GM10847 (cell line): Measurements from ENCODE around the gene BHLHA15.

Source experiments
- POLR2A ChIP-seq: IDR thresholded peaks from 2 replicates; pipeline ENCODE4 v1.6.1; 2011; ENCODE audit not compliant: insufficient read length; ENCODE audit errors: extremely low read depth

The BHLHA15 gene

DNA sequence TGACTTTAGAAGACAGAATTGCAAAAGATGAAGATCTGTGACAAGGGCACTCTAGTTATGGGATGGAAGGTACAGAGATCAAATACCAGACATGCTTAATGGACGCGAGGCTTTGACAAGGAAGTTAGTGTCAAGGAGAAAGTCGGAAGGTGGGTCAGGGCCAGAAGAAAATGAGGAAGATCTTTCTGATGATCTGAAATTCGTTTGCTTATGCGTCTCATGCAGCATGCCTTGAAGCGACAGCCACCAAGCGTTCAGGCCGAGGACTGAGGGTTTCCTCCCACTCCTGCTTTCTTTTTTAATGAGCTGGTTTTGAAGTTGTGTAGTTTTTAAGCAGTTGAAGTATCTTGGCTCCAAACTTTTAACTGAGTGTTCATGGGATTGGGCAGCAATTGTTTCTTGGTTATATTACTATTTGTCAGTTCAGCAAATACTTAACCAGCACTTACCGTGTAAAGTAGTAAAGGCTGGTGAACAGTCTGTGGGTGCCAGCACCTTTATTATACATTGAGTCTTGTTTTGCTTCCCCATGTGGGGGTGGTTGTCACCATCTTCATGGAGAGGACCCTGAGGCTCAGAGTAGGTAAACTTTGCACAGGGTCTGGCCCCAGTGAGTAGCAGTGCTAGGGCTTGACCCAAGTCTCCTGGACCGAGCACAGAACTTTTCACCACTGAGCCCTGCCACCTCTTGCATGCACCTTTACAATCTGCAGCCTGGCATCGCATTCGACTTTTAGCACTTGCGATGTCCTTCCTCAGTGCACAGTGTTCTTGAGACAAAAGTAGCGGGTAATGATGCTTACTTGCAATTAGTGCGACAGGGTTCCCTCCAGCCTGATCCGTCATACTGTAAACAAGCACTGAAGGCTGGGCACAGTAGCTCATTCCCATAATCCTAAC, 14.3 kb upstream of the BHLHA15 start:
- no peak for TF ChIP-seq POLR2A

DNA sequence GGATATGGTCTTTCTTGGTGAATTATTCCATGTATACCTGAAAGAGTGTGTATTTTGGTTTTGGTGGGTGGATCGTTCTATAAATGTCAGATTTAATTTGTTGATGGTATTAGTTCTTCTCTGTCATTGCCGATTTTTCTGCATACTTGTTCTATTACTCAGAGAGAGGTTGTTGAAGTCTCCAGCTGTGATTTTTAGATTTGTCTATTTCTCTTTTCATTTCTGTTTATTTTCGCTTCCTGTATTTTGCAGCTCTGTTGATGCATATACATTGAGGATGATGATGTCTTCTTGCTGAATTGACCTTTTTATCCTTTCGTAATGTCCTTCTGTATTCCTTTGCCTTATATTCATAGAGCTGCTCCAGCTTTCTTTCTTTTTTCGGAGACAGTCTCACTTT, 12.1 kb upstream of the BHLHA15 start:
- no peak for TF ChIP-seq POLR2A

DNA sequence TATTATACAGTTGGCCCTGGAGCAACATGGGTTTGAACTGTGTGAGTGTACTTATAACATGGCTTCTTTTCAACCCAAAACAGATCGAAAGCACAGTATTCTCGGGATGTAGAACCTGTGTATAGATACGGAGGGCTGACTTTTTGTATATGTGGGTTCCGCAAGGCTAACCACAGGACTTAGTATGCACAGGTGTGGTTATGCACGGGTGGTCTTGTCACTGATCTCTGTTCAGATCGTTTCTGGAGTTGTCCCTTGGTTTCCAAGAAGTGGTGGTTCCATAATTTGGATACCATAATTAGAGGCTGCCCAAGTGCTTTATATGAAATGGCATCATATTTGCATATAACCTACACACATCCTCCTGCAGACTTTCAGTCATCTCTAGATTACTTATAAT, 10.9 kb upstream of the BHLHA15 start:
- no peak for TF ChIP-seq POLR2A

DNA sequence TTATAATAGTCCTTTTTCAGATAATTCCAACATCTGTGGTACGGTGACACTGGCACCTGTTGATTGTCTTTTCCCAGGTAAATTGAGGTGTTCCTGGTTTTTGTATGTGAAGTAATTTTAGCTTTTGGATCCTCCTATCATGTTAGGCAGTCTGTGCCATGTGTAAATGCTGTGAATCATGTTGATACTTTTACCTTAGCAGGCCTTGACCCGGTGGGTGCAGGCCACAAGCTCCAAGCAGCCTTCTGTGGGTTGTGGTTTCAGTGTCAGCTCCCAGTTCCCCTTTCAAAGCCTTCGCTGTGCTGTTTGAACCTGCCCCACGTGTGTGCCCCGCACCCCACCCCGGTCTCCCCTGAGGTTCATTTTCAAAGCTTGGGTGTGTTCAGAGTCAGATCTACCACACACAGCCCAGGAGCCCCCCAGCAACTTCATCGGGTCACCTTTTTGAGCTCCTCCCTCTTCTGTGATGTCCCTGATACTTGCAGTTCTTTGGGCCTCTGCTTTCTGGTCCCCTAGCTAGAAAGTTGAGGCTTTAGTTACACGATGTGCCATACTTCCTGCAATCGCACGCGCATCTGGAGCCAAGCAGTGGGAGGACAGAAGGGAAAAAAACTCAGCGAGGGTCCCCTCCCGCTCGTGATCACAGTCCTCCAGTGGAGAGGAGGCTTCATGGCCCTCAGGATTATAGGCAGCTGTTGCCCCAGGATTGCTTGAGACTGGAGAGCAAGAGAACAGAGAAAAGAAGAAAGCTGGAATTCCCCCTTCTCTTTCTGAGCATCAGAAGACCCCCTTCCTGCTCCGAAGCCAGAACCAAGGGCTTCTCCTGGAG, 8.7 kb upstream of the BHLHA15 start:
- no peak for TF ChIP-seq POLR2A

DNA sequence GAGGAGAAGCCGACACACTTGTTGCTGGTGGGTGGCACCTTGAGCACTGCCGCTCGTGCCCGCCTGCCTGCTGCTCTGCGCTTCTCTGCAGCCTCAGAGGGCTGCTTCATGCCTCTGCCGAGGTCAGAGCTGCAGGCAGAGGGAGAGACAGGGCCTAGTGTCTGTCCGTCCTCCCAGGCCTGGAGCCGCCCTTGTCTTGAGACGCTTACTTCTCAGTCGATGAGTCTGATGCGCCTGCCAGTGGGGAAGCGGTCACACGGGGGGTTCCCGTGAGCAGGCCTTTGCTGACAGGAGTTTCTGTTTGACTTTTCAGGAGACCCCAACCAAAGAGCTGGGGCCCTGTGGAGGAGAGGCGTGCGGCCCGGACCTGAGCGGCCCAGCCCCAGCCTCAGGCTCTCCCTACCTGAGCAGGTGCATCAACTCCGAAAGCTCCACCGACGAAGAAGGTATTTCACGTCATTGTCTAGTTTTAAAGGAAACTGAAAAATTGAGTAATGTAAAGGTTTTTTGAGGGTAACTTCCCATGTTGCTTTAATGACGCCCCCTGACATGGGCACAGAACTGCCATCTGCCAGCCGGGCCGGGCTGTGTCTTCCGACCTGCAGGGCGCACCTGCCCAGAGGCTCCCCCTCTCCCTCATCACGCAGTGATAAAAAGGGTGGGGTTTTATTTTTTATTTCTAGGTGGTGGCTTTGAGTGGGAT, 7.8 kb upstream of the BHLHA15 start:
- no peak for TF ChIP-seq POLR2A

DNA sequence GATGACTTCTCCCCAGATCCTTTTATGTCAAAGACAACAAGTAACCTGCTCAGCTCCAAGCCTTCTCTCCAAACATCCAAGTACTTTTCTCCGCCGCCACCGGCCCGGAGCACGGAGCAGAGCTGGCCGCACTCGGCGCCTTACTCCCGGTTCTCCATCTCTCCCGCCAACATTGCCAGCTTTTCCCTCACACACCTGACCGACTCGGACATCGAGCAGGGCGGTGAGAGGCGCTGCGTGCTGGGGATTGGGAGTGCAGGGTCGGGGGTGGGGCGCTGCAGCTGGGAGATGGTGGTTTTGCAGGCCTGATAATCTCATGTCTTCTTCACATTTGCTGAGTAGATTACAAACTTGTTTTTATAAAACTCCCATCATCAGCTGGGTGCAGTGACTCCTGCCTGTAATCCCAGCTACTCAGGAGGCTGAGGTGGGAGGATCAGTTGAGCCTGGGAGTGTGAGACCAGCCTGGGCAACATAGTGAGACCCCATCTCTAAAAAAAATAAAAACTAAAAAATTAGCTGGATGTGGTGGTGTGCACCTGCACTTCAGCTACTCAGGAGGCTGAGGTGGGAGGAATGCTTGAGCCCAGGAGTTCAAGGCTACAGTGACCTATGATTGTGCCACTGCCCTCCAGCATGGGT, 7.2 kb upstream of the BHLHA15 start:
- TF ChIP-seq POLR2A, result no peak

DNA sequence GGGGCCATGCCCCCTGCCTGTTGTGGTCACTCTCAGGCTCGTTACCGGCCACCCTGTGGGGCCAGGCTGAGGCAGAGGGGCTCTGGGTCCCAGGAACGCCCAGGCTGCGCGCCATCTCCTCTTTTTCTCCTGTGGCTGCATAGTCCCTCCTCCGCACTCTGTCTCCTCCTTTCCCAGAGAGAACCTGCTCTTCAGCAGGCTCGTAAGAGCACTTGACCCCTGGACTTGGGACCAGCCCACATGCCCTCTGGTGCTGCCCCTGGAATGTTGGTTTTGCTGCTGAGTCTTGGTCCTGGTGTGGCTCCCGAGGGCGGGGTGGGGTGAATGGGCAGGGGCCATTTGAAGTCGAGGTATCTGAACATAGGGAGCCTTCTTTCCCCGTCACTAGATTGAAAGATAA, 6.6 kb upstream of the BHLHA15 start:
- TF ChIP-seq POLR2A, result no peak

DNA sequence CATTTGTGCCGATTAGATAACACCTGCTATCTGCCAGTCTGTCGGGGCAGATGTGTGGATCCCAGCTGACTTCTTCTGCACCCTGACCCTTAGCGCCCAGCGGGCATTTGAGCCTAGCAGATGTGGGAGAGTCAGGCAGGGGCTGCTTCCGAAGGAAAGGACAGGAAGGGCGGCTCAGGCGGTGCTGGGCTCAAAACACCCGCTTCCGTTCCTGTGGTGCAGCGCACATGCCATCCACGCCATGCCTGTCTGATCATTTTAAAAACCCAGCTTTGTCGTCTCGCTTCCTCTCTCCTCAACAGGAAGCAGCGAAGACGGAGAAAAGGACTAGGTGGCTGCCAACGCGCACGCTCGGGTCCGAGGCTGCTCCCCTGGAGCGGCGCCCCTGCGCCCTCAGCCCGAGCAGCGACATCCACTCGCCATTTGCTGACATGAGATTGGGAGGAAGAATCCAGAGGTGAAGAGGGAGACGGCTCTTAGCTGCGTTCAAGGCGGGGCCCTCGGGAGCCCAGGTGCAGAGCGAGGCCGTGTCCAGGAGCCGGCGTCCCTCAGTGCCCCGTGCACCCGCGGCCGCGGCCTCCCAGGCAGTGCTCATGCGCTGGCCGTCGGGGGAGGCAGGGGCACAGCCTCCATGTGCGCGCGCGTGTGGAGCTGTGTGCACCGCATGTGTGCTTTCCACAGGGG, 5.9 kb upstream of the BHLHA15 start:
- TF ChIP-seq POLR2A, result no peak

DNA sequence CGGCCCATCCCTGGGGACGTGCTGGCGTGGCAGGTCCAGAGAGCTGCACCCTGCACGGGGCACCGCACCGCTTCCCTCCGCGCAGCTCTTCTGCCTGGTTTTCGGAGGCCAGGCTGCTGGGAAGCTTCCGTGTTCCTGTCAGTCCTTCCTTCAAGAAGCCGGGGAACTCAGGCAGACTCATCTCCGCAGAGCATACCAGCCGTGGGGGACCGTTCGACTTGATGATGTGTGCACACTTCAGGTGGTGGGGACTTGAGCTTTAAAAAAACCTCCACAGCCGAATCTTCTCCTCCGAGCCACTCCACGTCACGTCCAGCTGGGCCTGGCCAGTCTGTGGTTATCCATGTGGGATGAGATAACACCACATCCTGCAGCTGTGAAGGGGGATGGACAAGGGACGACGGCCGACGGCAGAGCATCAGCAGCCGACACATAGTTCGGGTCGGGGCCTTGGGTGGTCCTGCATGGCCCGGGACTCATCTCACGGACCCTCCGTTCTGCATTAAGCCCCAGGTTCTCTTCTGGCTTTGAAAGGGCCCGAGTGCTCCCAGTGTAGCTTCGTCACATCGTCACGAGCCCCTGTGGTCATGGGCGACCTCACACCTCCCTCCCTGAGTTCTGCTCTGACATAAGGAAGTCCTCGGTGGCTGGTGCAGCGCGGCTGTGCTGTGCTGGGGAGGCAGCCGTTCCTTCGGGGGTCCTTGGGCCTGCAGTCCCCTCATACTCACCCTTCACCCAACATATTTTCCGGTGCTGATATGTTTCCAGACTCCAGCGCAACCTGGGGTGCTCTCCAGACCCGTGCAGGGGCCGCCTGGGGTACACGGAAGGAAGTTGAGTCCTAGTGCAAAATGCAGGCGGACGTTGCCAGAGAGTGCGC, 4.5 kb upstream of the BHLHA15 start:
- TF ChIP-seq POLR2A, result no peak

DNA sequence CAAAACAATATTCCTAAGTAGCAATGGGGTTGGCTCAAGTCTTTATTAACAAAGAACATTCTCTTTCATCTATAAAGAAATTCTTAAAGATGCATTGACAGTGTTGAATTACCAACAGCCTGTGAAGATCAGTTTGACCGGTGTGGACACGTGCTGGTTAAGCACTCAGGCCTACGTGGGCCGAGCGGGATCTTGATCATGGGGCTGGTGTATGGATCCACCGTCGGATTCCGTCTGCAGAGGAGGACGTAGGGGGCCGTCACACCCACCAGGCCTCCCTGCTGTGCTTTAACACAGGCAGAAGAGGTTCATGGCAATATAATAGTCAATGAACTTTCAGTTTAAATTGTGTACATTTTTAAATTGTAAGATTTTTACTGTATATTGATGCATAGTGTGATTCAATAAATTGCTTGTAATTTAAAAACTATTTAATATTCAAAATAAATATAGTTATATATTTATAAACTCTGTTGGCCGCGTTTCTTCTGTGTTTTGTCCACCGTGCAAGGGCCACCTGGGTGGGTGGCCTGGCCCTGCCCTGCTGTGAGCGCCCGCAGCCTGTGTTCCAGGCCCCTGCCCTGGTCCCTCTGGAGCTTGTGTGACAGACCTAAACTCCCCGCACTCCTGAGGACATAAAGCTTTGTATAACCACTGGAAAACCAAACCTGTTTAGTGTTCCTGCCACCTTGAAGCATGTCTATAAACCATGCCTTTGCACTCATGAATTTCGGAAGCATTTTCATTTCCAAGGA, 1.9 kb upstream of the BHLHA15 start:
- TF ChIP-seq POLR2A, result no peak

DNA sequence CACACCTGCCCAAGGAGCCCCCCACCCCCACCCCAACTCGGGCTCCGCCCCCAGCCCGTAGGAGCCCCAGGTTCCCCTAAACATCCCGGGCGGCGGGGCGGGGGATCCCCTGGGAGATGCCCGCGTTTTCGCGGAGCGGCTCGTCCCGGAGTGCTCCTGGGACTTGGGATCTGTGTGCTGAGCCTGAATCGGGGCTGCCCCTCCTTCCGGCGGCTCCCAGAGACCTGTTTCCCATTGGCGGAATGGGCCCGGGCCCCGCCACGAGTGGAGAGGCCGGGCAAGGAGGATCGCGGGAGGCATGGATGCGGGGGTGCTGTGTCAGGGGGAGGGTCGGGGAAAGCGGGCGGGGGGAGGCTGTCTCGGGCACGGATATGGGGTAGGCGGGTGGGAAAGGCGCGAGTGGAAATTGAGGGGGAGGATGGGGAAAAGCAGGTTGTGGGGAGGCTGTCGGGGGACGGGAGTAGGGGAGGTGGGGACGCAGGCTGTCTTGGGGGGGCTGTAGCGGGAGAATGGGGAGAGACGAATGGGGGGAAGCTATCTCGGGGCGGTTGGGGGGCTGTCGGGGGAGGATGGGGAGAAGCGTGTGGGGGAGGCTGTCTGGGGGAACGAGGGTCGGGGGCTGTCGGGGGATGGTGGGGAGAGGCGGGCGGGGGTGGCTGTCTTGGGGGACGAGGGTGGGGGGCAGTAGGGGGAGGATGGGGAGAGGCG, 572 bp upstream of the BHLHA15 start:
- no peak for TF ChIP-seq POLR2A

DNA sequence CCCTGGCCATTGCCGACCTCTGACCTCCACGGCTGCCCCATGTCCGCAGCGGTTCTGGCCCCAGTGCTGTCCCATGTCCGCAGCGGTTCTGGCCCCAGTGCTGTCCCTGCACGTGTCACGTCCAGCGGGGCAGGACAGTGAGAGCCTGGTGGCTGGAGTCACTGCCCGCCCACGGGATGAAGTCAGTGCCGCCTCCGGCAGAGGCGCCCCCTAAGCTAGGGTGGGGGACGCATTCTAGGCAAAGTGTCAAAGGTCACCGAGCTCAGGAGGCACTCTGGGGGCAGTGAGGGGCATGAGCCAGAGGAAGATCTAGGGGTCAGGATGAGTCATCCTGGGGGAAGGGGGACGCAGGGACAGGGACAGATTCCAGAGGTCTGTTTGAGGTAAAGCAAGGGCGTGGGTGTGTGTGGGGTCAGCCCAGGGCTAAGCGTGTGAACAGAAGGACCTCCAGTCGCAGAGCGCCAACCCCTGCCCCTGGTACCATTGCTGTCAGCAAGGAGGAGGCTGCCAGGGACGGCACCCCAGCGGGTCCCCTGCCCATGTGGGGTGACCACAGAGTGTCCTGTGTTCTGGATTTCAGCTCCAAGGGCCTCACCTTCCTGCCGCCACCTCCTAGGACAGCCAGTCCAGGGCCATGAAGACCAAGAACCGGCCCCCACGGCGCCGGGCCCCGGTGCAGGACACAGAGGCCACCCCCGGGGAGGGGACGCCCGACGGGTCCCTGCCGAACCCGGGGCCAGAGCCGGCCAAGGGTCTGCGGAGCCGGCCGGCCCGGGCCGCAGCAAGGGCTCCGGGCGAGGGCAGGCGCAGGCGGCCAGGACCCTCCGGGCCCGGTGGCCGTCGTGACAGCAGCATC, 665 bp downstream of the BHLHA15 start:
- TF ChIP-seq POLR2A, result no peak
